H1 (cell line): Measurements from ENCODE around the gene FANCI. TPM values are rescaled to one million over a fixed set of nuclear protein-coding genes. Genes with fewer than 3 reads are reported as not detected.
"Not testable (repeated sequence)": the region's sequence is repeated elsewhere in the genome, so short reads cannot be mapped to it uniquely, and the experiment has no call there.

Experiments
- CTCF ChIA-PET: fragments of 300-600 bp; sonication (Branson Sonifier 250); formaldehyde crosslinking; loops from one replicate; lab custom pipeline; 2021; ENCODE audit not compliant: partially characterized antibody; lab: Charles Lee
- POLR2A ChIA-PET: fragments of 300-600 bp; sonication (Branson Sonifier 250); formaldehyde crosslinking; loops from one replicate; lab custom pipeline; 2021; ENCODE audit warnings: inconsistent platforms; ENCODE audit not compliant: partially characterized antibody; lab: Charles Lee
- DNase-seq, 2 experiments: peaks; one replicate each; pipeline versions ENCODE4 v3.0.0 to v3.0.0-alpha.2; 2010 to 2022; ENCODE audit warnings: low spot score in 2 of 2, low read depth in 1 of 2, mixed read lengths in 1 of 2
- FAIRE-seq: peaks from 2 replicates; lab custom pipeline; 2011; peaks lifted over from hg19 to GRCh38; lab: Jason Lieb, UNC
- H2AFZ ChIP-seq: 2 replicates; pipeline ENCODE4 v1.8.1; 2012; ENCODE audit warnings: low read length, inconsistent platforms
- H2AK5ac ChIP-seq: 2 replicates; pipeline ENCODE4 v1.6.1; 2013; ENCODE audit warnings: low read depth, low read length
- H2BK120ac ChIP-seq: replicated peaks from 2 replicates; pipeline ENCODE3; 2013; ENCODE audit warnings: low read depth, low read length, inconsistent platforms
- H2BK12ac ChIP-seq: 2 replicates; pipeline ENCODE4 v1.6.1; 2013; ENCODE audit warnings: low read depth, low read length
- H2BK15ac ChIP-seq: 2 replicates; pipeline ENCODE4 v1.6.1; 2013; ENCODE audit warnings: low read length
- H2BK20ac ChIP-seq: 2 replicates; pipeline ENCODE4 v1.6.1; 2013; ENCODE audit warnings: low read length
- H2BK5ac ChIP-seq: 2 replicates; pipeline ENCODE4 v1.6.1; 2013; ENCODE audit warnings: low read depth, low read length
- H3K14ac ChIP-seq: 2 replicates; pipeline ENCODE4 v1.6.1; 2013; ENCODE audit warnings: inconsistent platforms; ENCODE audit not compliant: insufficient read length
- H3K18ac ChIP-seq: 2 replicates; pipeline ENCODE4 v1.6.1; 2013; ENCODE audit warnings: low read length; ENCODE audit errors: extremely low read depth
- H3K23ac ChIP-seq: 2 replicates; pipeline ENCODE4 v1.6.1; 2013; ENCODE audit warnings: inconsistent platforms; ENCODE audit not compliant: insufficient read length
- H3K23me2 ChIP-seq: 2 replicates; pipeline ENCODE4 v1.6.1; 2013; ENCODE audit warnings: low read depth, low read length
- H3K27ac ChIP-seq: 2 replicates; pipeline ENCODE4 v1.6.1; 2011; ENCODE audit warnings: low read depth, low read length, inconsistent platforms
- H3K27me3 ChIP-seq, 4 experiments: replicated peaks in 1 of 4; 1 replicate in 1 of 4; 2 replicates in 3 of 4; pipeline versions ENCODE4 v1.6.1 to v1.8.1; 2011 to 2013; ENCODE audit warnings: low read length in 3 of 4, mild to moderate bottlenecking in 3 of 4, inconsistent platforms in 2 of 4, mixed read lengths in 2 of 4, moderate library complexity in 1 of 4; ENCODE audit not compliant: control insufficient read depth in 3 of 4, insufficient read depth in 3 of 4; ENCODE audit errors: extremely low read depth in 1 of 4
- H3K36me3 ChIP-seq, 4 experiments: 2 replicates each; pipeline versions ENCODE4 v1.6.1 to v1.8.1; 2011 to 2013; ENCODE audit warnings: mild to moderate bottlenecking in 4 of 4, low read length in 3 of 4, moderate library complexity in 2 of 4, control low read depth in 1 of 4, inconsistent platforms in 1 of 4; ENCODE audit not compliant: insufficient read depth in 4 of 4, control insufficient read depth in 2 of 4
- H3K4ac ChIP-seq: replicated peaks from 2 replicates; pipeline ENCODE3; 2013; ENCODE audit warnings: low read length, low read depth, mixed read lengths, inconsistent platforms; ENCODE audit not compliant: insufficient read length
- H3K4me1 ChIP-seq, 4 experiments: replicated peaks in 1 of 4; 1 replicate in 1 of 4; 2 replicates in 3 of 4; pipeline versions ENCODE4 v1.6.1 to v1.8.1; 2011 to 2013; ENCODE audit warnings: low read length in 3 of 4, inconsistent platforms in 2 of 4, mixed read lengths in 1 of 4; ENCODE audit not compliant: insufficient read depth in 4 of 4, control insufficient read depth in 3 of 4
- H3K4me2 ChIP-seq, 2 experiments: 2 replicates each; pipeline versions ENCODE4 v1.6.1 to v1.8.1; 2011 to 2013; ENCODE audit warnings: low read depth in 2 of 2, low read length in 2 of 2, control low read depth in 1 of 2, inconsistent platforms in 1 of 2, mild to moderate bottlenecking in 1 of 2; ENCODE audit not compliant: insufficient read depth in 1 of 2
- H3K4me3 ChIP-seq, 4 experiments: fragments of 200-600, 300-600 bp in 1 of 4; sonication (generic), shearing (Covaris generic), sonication (Bioruptor Twin) in 1 of 4; 2 replicates each; pipeline versions ENCODE4 v1.5.1 to v1.8.1; 2011 to 2016; ENCODE audit warnings: low read length in 4 of 4, low read depth in 3 of 4, control low read depth in 2 of 4, inconsistent platforms in 2 of 4, mild to moderate bottlenecking in 2 of 4, mixed read lengths in 1 of 4, moderate library complexity in 1 of 4; ENCODE audit not compliant: insufficient read depth in 2 of 4; ENCODE audit errors: extremely low read depth in 1 of 4
- H3K56ac ChIP-seq: replicated peaks from 2 replicates; pipeline ENCODE3; 2013; ENCODE audit warnings: low read depth, mild to moderate bottlenecking, mixed read lengths, low read length, inconsistent platforms; ENCODE audit not compliant: insufficient read length
- H3K79me1 ChIP-seq: 2 replicates; pipeline ENCODE4 v1.6.1; 2013; ENCODE audit warnings: low read depth, low read length, control low read depth
- H3K79me2 ChIP-seq, 2 experiments: 2 replicates each; pipeline versions ENCODE4 v1.6.1 to v1.8.1; 2012 to 2013; ENCODE audit warnings: low read length in 2 of 2, mild to moderate bottlenecking in 2 of 2, inconsistent platforms in 1 of 2; ENCODE audit not compliant: insufficient read depth in 2 of 2, control insufficient read depth in 1 of 2
- H3K9ac ChIP-seq, 4 experiments: replicated peaks in 1 of 4; 1 replicate in 1 of 4; 2 replicates in 3 of 4; pipeline versions ENCODE4 v1.6.1 to v1.8.1; 2011 to 2013; ENCODE audit warnings: low read depth in 3 of 4, low read length in 3 of 4, control low read depth in 2 of 4, mild to moderate bottlenecking in 2 of 4, moderate library complexity in 2 of 4, inconsistent platforms in 1 of 4; ENCODE audit errors: extremely low read depth in 1 of 4
- H3K9me3 ChIP-seq, 2 experiments: 2 replicates each; pipeline versions ENCODE4 v1.6.1 to v1.8.1; 2012 to 2013; ENCODE audit warnings: mild to moderate bottlenecking in 2 of 2, moderate library complexity in 2 of 2, control low read depth in 1 of 2, inconsistent platforms in 1 of 2, low read depth in 1 of 2, low read length in 1 of 2, mixed read lengths in 1 of 2; ENCODE audit not compliant: insufficient read depth in 2 of 2
- H4K20me1 ChIP-seq, 2 experiments: replicated peaks in 1 of 2; 2 replicates each; pipeline versions ENCODE3 to v1.8.1; 2011 to 2013; ENCODE audit warnings: inconsistent platforms in 2 of 2, low read length in 2 of 2, mild to moderate bottlenecking in 1 of 2; ENCODE audit not compliant: insufficient read depth in 2 of 2, control insufficient read depth in 1 of 2
- H4K5ac ChIP-seq: 2 replicates; pipeline ENCODE4 v1.6.1; 2013; ENCODE audit warnings: low read length, low read depth, mixed read lengths, inconsistent platforms; ENCODE audit not compliant: insufficient read length
- H4K8ac ChIP-seq: 2 replicates; pipeline ENCODE4 v1.8.0; 2013; ENCODE audit warnings: mild to moderate bottlenecking, moderate library complexity, low read length, inconsistent platforms; ENCODE audit not compliant: insufficient read depth; ENCODE audit errors: extremely low read depth
- H4K91ac ChIP-seq: replicated peaks from 2 replicates; pipeline ENCODE3; 2013; ENCODE audit warnings: low read length, mixed read lengths, inconsistent platforms; ENCODE audit not compliant: insufficient read length
- WGBS, 2 experiments: shearing (Covaris generic) in 1 of 2; methylation state at CpG; one replicate each; pipeline versions ENCODE4 v1.1.6 to v1.1.7; 2013 to 2015; ENCODE audit warnings: low lambda C conversion rate in 2 of 2, mixed read lengths in 2 of 2, inconsistent platforms in 1 of 2, low coverage in 1 of 2, missing lambda C conversion rate in 1 of 2; ENCODE audit not compliant: insufficient replicate concordance in 2 of 2, insufficient coverage in 1 of 2, insufficient read length in 1 of 2; ENCODE audit errors: extremely low coverage in 1 of 2, missing lambda C conversion rate in 1 of 2; 5-methylcytosine and 5-hydroxymethylcytosine counted together
- polyA plus RNA-seq, 7 experiments: library from polyadenylated mRNA; depleted of rRNA in 3 of 7; stranded (reverse) in 5 of 7; unstranded in 2 of 7; fragments of >200 nt in 5 of 7; fragments of 200-250 nt in 2 of 7; gene quantifications; 1 replicate in 5 of 7; 2 replicates in 1 of 7; 4 replicates in 1 of 7; pipeline versions ENCODE4 v1.2.1 to v1.2.3, GENCODE V29; 2011 to 2013; ENCODE audit warnings: missing spikeins in 2 of 7, mixed read lengths in 2 of 7
- total RNA-seq: library from RNA; stranded (reverse); fragmentation: NEBNext Ultra II Directional; extraction: Animal tissue kit (Norgen Biotek cat#: 25700); gene quantifications from 2 replicates; pipeline ENCODE4 v1.2.1, GENCODE V29; 2021

FANCI gene
- total and polyA plus RNA-seq, 2 of the 8 experiments (the other 6 are each of a cell fraction or from before 2014, with no cell fraction given): 37.8 to 115 TPM

DNA sequence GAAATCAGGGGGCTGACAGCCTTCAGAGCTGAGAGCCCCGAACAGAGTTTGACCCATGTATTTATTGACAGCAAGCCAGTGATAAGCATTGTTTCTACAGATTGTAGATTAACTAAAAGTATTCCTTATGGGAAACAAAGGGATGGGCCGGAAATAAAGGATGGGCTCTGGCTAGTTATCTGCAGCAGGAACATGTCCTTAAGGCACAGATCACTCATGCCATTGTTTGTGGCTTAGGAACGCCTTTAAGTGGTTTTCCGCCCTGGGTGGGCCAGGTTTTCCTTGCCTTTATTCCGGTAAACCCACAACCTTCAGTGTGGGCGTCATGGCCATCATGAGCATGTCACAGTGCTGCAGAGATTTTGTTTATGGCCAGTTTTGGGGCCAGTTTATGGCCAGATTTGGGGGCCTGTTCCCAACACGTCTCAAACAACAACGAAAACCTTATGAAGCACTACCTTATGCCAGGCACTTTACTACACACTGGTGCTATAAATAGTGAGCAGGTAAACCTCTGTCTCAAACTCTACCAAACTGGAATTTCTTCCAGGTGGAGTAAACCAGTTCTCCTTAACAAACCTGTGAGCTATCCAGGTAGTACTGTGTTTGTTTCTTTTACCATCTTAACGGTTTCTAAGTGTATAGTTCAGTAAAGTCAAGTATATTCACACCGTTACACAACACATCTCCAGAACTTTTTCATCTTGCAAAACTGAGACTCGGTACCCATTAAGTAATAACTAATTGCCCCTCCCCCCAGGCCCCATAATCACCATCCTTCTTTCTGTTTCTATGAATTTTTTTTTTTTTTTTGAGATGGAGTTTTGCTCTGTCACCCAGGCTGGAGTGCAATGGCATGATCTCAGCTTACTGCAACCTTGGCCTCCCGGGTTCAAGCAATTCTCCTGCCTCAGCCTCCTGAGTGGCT lies 3.6 kb upstream of the FANCI start:
- WGBS, 2 experiments: 86% methylated on average over 12 of the region's 12 CpGs; no CpG with 5 or more reads in 1 of the 2 experiments
- H3K4ac ChIP-seq: not testable (repeated sequence)

More for the DNA sequence above, 3.6 kb upstream of the FANCI start:
- H2BK12ac ChIP-seq, H2BK5ac ChIP-seq, H3K4me1 ChIP-seq, H4K8ac ChIP-seq, H2AFZ ChIP-seq, H2BK20ac ChIP-seq, H3K23me2 ChIP-seq, H3K9me3 ChIP-seq, H3K9ac ChIP-seq, H2BK120ac ChIP-seq, H3K23ac ChIP-seq, H3K4me3 ChIP-seq, H3K27ac ChIP-seq, H4K5ac ChIP-seq, H3K36me3 ChIP-seq, H3K4me2 ChIP-seq, H3K14ac ChIP-seq, H3K18ac ChIP-seq, H4K91ac ChIP-seq, H3K27me3 ChIP-seq, H2AK5ac ChIP-seq, DNase-seq, FAIRE-seq, H3K79me1 ChIP-seq, H3K56ac ChIP-seq, H2BK15ac ChIP-seq, H4K20me1 ChIP-seq: not testable (repeated sequence)
- H3K79me2 ChIP-seq: peaks cover 0 to 11% of the 10 kb centered on the region in 2 experiments; a peak in 3 of 4 replicates
- ChIA-PET CTCF (interaction anchor here (0.8 to 4.7 kb wide), 2 partner anchors 25 to 34 kb away, joined by 3 to 36 read pairs; no protein-coding TSS in a partner anchor), POLR2A (interaction anchor here (1.0 kb wide), 1 partner anchor 11 kb away, joined by 3 read pairs; no protein-coding TSS in a partner anchor)
